HepG2 (cell line): Measurements from ENCODE around the gene MCC. TPM values are rescaled to one million over a fixed set of nuclear protein-coding genes. Genes with fewer than 3 reads are reported as not detected.

Experiments
- AHDC1 ChIP-seq: sonication (generic); formaldehyde crosslinking; IDR thresholded peaks from 2 replicates; pipeline ENCODE4 v1.5.1; 2020; ENCODE audit warnings: mild to moderate bottlenecking, missing genetic modification reagents, borderline replicate concordance
- CEBPG ChIP-seq: IDR thresholded peaks from 2 replicates; pipeline ENCODE4 v1.6.1; 2016
- EHMT2 ChIP-seq: fragments of 200-600 bp; sonication (generic); IDR thresholded peaks from 2 replicates; pipeline ENCODE4 v1.7.0; 2017; ENCODE audit warnings: antibody characterized with exemption, low read depth, low read length, borderline replicate concordance
- ELF3 ChIP-seq: IDR thresholded peaks from 2 replicates; pipeline ENCODE4 v1.6.1; 2016; ENCODE audit warnings: missing genetic modification reagents, missing compliant biosample characterization
- EP300 ChIP-seq, 3 experiments: sonication (generic) in 1 of 3; formaldehyde crosslinking in 1 of 3; IDR thresholded peaks; 2 replicates each; pipeline versions ENCODE4 v1.5.1 to v1.6.1; 2011 to 2020; ENCODE audit warnings: low read depth in 2 of 3, low read length in 2 of 3, borderline replicate concordance in 1 of 3, improper control_type of control experiment in 1 of 3, mild to moderate bottlenecking in 1 of 3, missing genetic modification reagents in 1 of 3, moderate library complexity in 1 of 3
- FIP1L1 ChIP-seq: fragments of 200-400 bp; formaldehyde crosslinking; IDR thresholded peaks from 2 replicates; pipeline ENCODE4 v1.6.1; 2018; ENCODE audit warnings: low read depth, mild to moderate bottlenecking, low read length, moderate library complexity, borderline replicate concordance; ENCODE audit not compliant: insufficient read depth
- FOXJ3 ChIP-seq: sonication (generic); formaldehyde crosslinking; IDR thresholded peaks from 2 replicates; pipeline ENCODE4 v1.4.0; 2020; ENCODE audit warnings: missing genetic modification reagents, mild to moderate bottlenecking, borderline replicate concordance
- GABPA ChIP-seq, 2 experiments: IDR thresholded peaks; 2 replicates each; pipeline ENCODE4 v1.6.1; 2011 to 2016; ENCODE audit warnings: low read depth in 2 of 2, low read length in 1 of 2, missing biosample characterization in 1 of 2, missing genetic modification characterization in 1 of 2
- GATAD2A ChIP-seq: IDR thresholded peaks from 2 replicates; pipeline ENCODE4 v1.6.1; 2016
- HOXD1 ChIP-seq: sonication (generic); formaldehyde crosslinking; IDR thresholded peaks from 2 replicates; pipeline ENCODE4 v1.5.0; 2020; ENCODE audit warnings: missing genetic modification reagents
- ISL2 ChIP-seq: sonication (generic); formaldehyde crosslinking; IDR thresholded peaks from 2 replicates; pipeline ENCODE4 v1.5.0; 2020; ENCODE audit warnings: missing genetic modification reagents
- KDM6A ChIP-seq: IDR thresholded peaks from 2 replicates; pipeline ENCODE4 v1.6.1; 2016; ENCODE audit warnings: low read depth
- MED1 ChIP-seq: sonication (generic); formaldehyde crosslinking; IDR thresholded peaks from 2 replicates; pipeline ENCODE4 v1.4.0; 2020; ENCODE audit warnings: missing genetic modification reagents
- NCOA2 ChIP-seq: sonication (generic); formaldehyde crosslinking; IDR thresholded peaks from 2 replicates; pipeline ENCODE4 v1.8.0; 2022; ENCODE audit warnings: inconsistent platforms
- RBFOX2 ChIP-seq: fragments of 200-400 bp; formaldehyde crosslinking; IDR thresholded peaks from 2 replicates; pipeline ENCODE4 v1.6.1; 2017; ENCODE audit warnings: low read depth, mild to moderate bottlenecking, low read length
- SALL1 ChIP-seq: sonication (generic); formaldehyde crosslinking; IDR thresholded peaks from 2 replicates; pipeline ENCODE4 v1.8.0; 2022; ENCODE audit warnings: mild to moderate bottlenecking, missing genetic modification reagents
- SAP130 ChIP-seq: IDR thresholded peaks from 2 replicates; pipeline ENCODE4 v1.6.1; 2016; ENCODE audit warnings: low read depth
- SATB2 ChIP-seq: sonication (generic); formaldehyde crosslinking; IDR thresholded peaks from 2 replicates; pipeline ENCODE4 v1.5.0; 2020; ENCODE audit warnings: missing genetic modification reagents
- ZBTB38 ChIP-seq: sonication (generic); formaldehyde crosslinking; IDR thresholded peaks from 2 replicates; pipeline ENCODE4 v1.5.1; 2020; ENCODE audit warnings: mild to moderate bottlenecking, missing genetic modification reagents
- ZNF644 ChIP-seq: IDR thresholded peaks from 2 replicates; pipeline ENCODE4 v1.6.1; 2016; ENCODE audit warnings: low read depth
- polyA plus RNA-seq, 8 experiments: library from polyadenylated mRNA; depleted of rRNA in 3 of 8; stranded (reverse) in 7 of 8; unstranded in 1 of 8; fragments of >200 nt; fragmentation: Illumina TruSeq in 4 of 8; extraction: Trizol in 4 of 8; gene quantifications; 2 replicates each; pipeline versions ENCODE4 v1.2.1 to v1.2.3, GENCODE V29; 2011 to 2016; ENCODE audit warnings: low read depth in 4 of 8, missing spikeins in 1 of 8, mixed read lengths in 1 of 8; ENCODE audit not compliant: insufficient read depth in 1 of 8
- total RNA-seq, 5 experiments: library from RNA; depleted of rRNA; stranded (reverse); fragments of >200 nt; fragmentation: Illumina TruSeq; extraction: Trizol; gene quantifications; 2 replicates each; pipeline ENCODE4 v1.2.3, GENCODE V29; 2016; ENCODE audit warnings: low read depth in 1 of 5
- TF ChIP-seq, protein P1 (sequence below): sonication (generic); formaldehyde crosslinking; IDR thresholded peaks from 2 replicates; pipeline ENCODE4 v1.9.0; 2022; ENCODE audit warnings: low read depth, missing genetic modification reagents
- TF ChIP-seq, protein P2 (sequence below): sonication (generic); formaldehyde crosslinking; IDR thresholded peaks from 2 replicates; pipeline ENCODE4 v1.5.0; 2020; ENCODE audit warnings: missing genetic modification reagents

MCC gene
- total and polyA plus RNA-seq, 2 of the 13 experiments (the other 11 are each of a cell fraction or from before 2014, with no cell fraction given): 0.55 to 2.4 TPM

DNA sequence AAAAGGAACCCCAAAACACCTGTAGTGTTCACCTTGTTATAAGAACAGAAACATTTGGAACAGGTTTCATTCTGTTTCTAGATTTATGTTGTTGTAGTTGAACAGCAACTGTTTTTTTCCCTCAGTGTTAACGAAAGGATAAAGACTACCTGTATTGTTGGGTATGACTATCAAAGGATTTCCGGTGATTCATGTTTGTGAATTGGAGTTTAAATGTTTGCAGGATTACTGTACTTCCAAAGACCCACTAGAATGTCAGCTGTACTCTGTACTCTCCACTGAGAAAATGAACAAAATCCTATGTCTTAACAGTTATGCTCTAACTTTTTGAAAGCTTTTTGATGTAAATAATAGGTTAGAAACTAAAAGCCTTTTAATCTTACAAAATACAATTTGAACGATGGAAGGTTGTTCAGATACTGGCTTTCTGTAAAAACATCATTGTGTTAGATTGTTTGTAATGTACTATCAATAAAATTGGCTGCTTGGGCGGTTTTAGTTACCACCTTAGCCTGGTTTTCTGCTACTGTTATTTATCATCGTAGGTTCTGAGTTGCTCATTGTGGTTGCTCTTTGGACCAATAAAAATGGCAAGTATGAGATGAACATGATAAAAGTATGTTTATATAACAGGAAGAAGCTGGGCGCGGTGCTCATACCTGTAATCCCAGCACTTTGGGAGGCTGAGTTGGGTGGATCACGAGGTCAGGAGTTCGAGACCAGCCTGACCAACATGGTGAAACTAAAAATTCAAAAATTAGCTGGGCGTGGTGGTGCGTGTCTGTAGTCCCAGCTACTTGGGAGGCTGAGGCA is 467.6 kb downstream of the MCC start (continued):
- peak; percentile 86 for TF ChIP-seq MED1
- TF ChIP-seq, protein P1, sequence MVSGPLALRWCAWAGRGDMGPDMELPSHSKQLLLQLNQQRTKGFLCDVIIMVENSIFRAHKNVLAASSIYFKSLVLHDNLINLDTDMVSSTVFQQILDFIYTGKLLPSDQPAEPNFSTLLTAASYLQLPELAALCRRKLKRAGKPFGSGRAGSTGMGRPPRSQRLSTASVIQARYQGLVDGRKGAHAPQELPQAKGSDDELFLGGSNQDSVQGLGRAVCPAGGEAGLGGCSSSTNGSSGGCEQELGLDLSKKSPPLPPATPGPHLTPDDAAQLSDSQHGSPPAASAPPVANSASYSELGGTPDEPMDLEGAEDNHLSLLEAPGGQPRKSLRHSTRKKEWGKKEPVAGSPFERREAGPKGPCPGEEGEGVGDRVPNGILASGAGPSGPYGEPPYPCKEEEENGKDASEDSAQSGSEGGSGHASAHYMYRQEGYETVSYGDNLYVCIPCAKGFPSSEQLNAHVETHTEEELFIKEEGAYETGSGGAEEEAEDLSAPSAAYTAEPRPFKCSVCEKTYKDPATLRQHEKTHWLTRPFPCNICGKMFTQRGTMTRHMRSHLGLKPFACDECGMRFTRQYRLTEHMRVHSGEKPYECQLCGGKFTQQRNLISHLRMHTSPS (CRISPR knock-in tag): no peak
- TF ChIP-seq GATAD2A (CRISPR knock-in tag): peak; percentile 85
- peak; percentile 66; the same call in 1 of the 2 replicates for TF ChIP-seq SAP130 (CRISPR knock-in tag)
- TF ChIP-seq NCOA2 (CRISPR knock-in tag): peak; percentile 78
- no peak for TF ChIP-seq FIP1L1
- TF ChIP-seq HOXD1 (CRISPR knock-in tag): no peak
- TF ChIP-seq, protein P2, sequence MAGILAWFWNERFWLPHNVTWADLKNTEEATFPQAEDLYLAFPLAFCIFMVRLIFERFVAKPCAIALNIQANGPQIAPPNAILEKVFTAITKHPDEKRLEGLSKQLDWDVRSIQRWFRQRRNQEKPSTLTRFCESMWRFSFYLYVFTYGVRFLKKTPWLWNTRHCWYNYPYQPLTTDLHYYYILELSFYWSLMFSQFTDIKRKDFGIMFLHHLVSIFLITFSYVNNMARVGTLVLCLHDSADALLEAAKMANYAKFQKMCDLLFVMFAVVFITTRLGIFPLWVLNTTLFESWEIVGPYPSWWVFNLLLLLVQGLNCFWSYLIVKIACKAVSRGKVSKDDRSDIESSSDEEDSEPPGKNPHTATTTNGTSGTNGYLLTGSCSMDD (CRISPR knock-in tag): no peak
- TF ChIP-seq ELF3 (CRISPR knock-in tag): peak; percentile 46; the same call in 1 of the 2 replicates
- TF ChIP-seq EHMT2: peak; percentile 41; the same call in 1 of the 2 replicates
- 0 out of 2 replicates have a peak, but pooled peaks have one; percentile 48 for TF ChIP-seq CEBPG
- peak; percentile 22; the same call in 1 of the 2 replicates for TF ChIP-seq RBFOX2
- TF ChIP-seq AHDC1: peak; percentile 92; the same call in 1 of the 2 replicates
- TF ChIP-seq ISL2: peak; percentile 84
- no peak for TF ChIP-seq GABPA (IDR thresholded peaks at IDR 0.05; ENCODE audit: low read depth, low read length)
- peak; percentile 52 for TF ChIP-seq GABPA (CRISPR knock-in tag; IDR thresholded peaks at IDR 0.05; ENCODE audit: low read depth)
- TF ChIP-seq EP300 (IDR thresholded peaks at IDR 0.05; ENCODE audit: low read depth in 2 of 2, low read length in 2 of 2): peak in 1 of 2 experiments; percentile 91; a peak in 2 of 4 replicates
- peak; percentile 78 for TF ChIP-seq EP300 (CRISPR knock-in tag; IDR thresholded peaks at IDR 0.05; ENCODE audit: borderline replicate concordance)
- peak; percentile 85 for TF ChIP-seq SALL1
- TF ChIP-seq ZNF644 (CRISPR knock-in tag): peak; percentile 38; the same call in 1 of the 2 replicates
- TF ChIP-seq KDM6A (CRISPR knock-in tag): peak; percentile 61
- peak; percentile 67; the same call in 1 of the 2 replicates for TF ChIP-seq ZBTB38 (CRISPR knock-in tag)
- 0 out of 2 replicates have a peak, but pooled peaks have one; percentile 37 for TF ChIP-seq SATB2 (CRISPR knock-in tag)
- TF ChIP-seq FOXJ3 (CRISPR knock-in tag): peak; percentile 67; the same call in 1 of the 2 replicates
